ENCODE measurements around the gene TMEM203.
"Not testable (repeated sequence)": the region's sequence is repeated elsewhere in the genome, so short reads cannot be mapped to it uniquely, and the experiment has no call there.

The TMEM203 gene

GRCh38 chr9:137241490-137242268 is 36.2 kb upstream of the TMEM203 start:
- no peak for DNase-seq

DNA sequence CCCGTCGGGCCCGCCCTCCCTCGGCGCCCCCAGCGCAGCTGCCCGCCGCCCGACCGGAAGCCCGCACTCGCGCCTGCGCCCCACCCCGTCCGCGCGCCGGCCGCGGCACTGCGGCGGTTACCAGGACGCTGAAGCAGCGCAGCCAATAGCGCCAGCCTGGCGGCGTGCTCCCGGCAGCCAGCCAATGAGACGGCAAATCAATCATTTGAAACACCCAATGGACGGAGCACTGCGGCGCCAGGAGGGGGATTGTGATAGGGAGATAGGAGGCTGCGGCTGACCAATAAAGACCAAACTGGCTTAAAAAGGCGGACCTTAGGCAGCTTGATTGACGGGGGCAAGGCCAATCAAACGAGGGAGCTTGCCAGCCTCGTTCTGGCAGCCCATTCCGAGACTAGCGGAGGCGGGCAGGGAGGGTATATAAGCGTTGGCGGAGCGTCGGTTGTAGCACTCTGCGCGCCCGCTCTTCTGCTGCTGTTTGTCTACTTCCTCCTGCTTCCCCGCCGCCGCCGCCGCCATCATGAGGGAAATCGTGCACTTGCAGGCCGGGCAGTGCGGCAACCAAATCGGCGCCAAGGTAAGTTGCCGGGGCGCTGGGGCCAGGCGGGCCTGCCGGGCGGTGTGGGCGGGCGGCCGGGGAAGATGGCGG is 35.5 kb upstream of the TMEM203 start, which contains the start of gene TUBB4B:
TUBB4B (plus strand) TSS at position 447 of the 649 bp plus-strand sequence; CDS start at position 521, 74 bp downstream.
- peak; percentile 99 for DNase-seq

GRCh38 chr9:137240318-137240840 is 34.9 kb upstream of the TMEM203 start:
- no peak for DNase-seq

- DNase-seq, result not testable (repeated sequence)
These were observed 34.2 kb upstream of the TMEM203 start for GRCh38 chr9:137239541-137240200.

GRCh38 chr9:137237759-137238726 is 32.6 kb upstream of the TMEM203 start:
- peak; percentile 70 for DNase-seq

DNA sequence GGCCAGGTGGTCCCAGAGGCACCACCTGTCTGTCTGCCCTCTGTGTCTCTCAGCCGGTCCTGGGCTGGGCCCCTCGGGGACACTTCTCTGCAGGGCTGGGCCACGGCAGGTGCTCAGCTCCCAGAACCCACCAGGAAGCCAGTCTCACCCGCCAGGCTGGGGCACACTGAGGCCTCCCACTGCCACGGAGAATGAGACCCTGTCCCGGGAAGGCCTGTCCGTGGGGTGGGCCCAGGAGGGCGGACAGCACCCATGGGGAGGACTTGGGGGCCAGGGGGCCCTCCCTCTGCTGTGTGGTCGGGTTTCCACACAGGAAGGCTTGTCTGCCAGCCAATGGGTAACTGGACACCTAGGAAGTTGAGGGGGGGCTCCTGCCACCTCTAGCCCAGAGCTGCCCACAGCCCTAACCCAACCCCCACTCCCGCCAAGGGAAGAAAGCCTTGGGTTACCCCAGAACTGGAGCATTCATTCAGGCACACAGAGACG is 31.5 kb upstream of the TMEM203 start:
- no peak for DNase-seq

- DNase-seq, result peak; percentile 18
These were observed 30.9 kb upstream of the TMEM203 start for GRCh38 chr9:137236238-137236935.

DNA sequence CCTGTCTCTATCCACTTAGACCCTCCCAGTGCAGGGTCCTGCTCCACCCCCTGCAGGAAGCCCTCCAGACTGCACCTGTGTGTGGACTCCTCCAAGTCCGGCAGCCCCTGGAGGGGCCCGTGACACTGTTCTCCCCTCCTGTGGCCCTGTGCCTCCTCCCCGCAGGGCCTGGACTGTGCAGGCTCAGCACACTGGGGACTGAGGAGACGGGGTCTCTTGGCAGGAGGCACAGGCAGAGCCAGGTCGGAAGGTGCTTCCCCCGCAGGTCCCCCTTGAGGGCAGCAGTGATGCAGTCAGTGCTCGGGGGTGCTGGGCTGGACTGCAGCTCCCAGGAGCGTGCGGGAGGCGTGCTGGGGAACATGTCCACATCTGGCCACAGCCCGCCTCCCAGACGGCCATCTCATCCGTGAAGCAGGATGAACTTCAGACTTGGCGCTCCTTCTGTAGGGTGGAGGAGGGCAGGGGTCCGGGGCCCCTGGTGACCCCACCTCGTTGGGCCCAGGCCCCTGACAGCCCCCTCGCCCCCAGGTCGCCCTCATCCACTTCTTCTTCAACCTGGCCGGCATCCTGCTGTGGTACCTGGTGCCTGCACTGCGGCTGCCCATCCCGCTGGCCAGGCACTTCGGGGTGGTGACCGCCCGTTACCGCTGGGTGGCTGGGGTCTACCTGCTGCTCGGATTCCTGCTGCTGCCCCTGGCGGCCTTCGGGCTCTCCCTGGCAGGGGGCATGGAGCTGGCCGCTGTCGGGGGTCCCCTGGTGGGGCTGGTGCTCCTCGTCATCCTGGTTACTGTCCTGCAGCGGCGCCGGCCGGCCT is 30.2 kb upstream of the TMEM203 start:
- DNase-seq, result no peak

DNA sequence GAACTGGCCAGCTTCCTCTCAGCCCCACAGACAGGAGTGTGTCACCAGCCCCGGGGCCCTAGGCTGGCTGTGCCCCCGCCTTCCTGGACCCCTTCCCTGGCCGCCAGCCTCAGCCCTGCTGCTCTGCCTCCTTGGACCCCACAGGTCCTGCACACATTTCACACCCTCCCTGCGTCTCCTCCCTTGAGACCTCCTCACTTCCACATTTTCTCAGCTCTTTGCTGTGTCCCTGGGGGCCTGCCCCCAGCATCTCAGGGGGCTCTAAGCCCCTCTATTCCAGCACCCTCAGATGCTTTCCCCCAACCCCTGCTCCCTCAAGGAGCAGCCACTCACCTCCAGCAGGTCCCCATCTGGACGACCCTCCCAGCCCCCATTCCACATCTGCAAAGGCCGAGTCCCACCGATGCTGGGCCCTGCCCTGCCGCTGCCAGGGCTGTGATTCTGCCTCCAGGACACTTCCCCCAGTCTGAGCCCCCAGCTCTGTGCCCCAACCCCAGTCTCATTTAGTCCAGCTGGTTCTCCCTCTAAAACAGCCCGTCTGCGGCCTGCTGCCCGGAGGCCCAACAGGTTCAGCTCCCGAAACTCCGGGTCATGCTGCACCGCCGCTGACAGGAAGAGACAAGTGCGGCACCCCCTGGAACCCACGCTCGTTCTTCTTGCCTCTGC is 29.4 kb upstream of the TMEM203 start:
- DNase-seq, result no peak

DNA sequence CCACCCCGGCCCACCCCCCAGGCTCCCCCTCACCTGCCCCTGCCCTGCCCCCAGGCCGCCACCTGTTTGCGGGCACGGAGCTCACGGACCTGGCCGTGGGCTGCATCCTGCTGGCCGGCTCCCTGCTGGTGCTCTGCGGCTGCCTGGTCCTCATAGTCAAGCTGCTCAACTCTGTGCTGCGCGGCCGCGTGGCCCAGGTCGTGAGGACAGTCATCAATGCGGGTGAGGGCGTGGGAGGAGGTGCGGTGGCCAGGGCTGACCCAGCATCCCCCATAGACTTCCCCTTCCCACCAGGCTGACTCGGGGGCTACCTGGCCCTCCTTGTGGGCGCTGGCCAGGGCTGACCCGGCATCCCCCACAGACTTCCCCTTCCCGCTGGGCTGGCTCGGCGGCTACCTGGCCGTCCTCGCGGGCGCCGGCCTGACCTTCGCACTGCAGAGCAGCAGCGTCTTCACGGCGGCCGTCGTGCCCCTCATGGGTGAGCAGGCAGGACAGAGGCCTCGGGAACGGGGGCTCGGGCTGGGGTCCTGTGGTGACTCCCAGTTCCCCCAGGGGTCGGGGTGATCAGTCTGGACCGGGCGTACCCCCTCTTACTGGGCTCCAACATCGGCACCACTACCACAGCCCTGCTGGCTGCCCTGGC is 28.7 kb upstream of the TMEM203 start:
- no peak for DNase-seq

DNA sequence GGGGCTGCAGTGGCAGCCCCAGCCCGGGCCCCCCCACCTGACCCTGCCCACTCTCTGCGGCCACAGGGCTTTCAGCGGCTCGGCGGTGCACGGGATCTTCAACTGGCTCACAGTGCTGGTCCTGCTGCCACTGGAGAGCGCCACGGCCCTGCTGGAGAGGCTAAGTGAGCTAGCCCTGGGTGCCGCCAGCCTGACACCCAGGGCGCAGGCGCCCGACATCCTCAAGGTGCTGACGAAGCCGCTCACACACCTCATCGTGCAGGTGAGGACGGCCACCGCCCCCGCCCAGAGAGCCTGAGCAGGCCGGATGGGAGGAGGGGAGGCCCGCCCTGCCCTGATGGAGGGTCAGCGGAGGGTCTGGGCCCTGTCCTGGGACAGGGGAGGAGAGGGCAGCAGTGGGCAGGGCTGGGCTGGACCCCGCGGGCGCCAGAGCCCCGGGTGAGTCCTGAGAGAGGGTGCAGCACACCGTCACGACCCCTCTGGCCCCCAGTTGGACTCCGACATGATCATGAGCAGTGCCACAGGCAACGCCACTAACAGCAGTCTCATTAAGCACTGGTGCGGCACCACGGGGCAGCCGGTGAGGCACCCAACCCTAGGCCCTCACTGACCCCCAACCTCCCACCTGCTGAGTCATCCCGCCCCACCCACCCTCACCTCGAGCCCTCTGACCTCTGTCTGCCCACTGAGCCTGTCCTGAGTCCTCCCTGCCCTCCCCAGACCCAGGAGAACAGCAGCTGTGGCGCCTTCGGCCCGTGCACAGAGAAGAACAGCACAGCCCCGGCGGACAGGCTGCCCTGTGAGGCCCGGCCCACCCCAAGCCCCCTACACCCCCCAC is 27.9 kb upstream of the TMEM203 start:
- DNase-seq, result no peak

DNA sequence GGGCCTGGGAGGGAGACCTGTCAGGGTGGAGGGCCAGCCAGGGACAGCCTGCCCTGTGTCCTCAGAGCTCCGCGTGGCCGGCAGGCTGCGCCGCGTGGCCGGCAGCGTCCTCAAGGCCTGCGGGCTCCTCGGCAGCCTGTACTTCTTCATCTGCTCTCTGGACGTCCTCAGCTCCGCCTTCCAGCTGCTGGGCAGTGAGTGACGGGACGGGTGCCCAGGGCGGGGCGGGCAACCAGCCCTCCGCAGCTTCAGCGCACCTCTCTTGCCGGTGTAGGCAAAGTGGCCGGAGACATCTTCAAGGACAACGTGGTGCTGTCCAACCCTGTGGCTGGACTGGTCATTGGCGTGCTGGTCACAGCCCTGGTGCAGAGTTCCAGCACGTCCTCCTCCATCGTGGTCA is 27.1 kb upstream of the TMEM203 start:
- DNase-seq, result no peak

GRCh38 chr9:137232101-137232500 is 26.7 kb upstream of the TMEM203 start:
- no peak for DNase-seq

DNA sequence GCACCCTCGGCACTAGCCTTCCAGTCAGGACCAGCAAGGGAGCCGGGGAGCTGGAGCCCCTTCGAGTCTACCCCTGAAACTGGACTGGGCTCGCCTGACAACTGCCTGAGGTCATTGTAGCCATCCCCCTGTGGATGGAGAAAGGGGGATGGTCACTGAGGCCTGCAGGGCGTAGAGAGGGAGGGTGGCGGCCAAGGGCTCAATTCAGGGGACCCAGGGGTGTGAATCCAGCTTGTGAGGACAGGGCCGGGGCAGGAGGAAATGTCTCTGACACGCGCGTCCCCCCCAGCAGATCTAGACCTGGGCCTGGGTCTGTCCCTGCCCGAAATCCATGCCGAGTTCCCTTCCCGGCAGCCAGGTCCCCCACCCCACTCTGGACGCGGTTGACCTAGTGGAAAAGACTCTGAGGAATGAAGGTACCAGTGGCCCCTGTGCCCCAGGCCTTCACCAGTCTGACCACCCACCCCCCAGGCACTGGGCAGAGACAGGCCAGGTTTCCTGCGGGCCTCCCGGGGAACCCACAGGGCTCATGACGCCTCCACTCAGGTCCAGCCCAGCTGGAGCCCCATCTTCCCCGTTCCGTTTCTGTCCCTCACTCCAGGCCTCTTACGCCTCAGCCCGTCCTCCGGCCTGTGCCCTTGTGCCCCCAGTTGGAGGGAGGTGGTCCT is 26.1 kb upstream of the TMEM203 start:
- no peak for DNase-seq

- no peak for DNase-seq
These were observed 25.4 kb upstream of the TMEM203 start, which contains the start of gene SLC34A3 for GRCh38 chr9:137230705-137231371. Gene SLC34A3, plus strand, starts transcription at chr9:137230901. Its CDS starts 802 bp downstream, at chr9:137231703.

- no peak for DNase-seq
These were observed 24.7 kb upstream of the TMEM203 start for GRCh38 chr9:137229903-137230704.

Measured in SHP77 treated with DMSO at 0.1 percent for 48 hours (cell line).